K562 (cell line): Measurements from ENCODE around the gene BCL2A1. TPM values are rescaled to one million over a fixed set of nuclear protein-coding genes. Genes with fewer than 3 reads are reported as not detected.

Experiments used
- ELF4 ChIP-seq: fragments of 450-650 bp; formaldehyde crosslinking; IDR thresholded peaks from 2 replicates; pipeline ENCODE4 v1.4.0; 2022; ENCODE audit warnings: missing genetic modification characterization
- FOXO4 ChIP-seq: fragments of 450-650 bp; formaldehyde crosslinking; IDR thresholded peaks from 2 replicates; pipeline ENCODE4 v1.4.0; 2020; ENCODE audit warnings: mild to moderate bottlenecking, moderate library complexity
- HEY1 ChIP-seq: fragments of 250-450 bp; sonication (Bioruptor Pico); IDR thresholded peaks from 2 replicates; pipeline ENCODE4 v1.5.0; 2020; ENCODE audit warnings: mild to moderate bottlenecking, moderate library complexity, borderline replicate concordance
- MTA2 ChIP-seq: fragments of 450-650 bp; IDR thresholded peaks from 2 replicates; pipeline ENCODE4 v1.6.1; 2016; ENCODE audit warnings: low read depth
- PCBP2 ChIP-seq: fragments of 200-400 bp; formaldehyde crosslinking; IDR thresholded peaks from 2 replicates; pipeline ENCODE4 v1.6.1; 2018; ENCODE audit warnings: low read length, low read depth, mild to moderate bottlenecking, moderate library complexity; ENCODE audit not compliant: poor library complexity, severe bottlenecking
- PHB2 ChIP-seq: fragments of 450-650 bp; IDR thresholded peaks from 2 replicates; pipeline ENCODE4 v1.6.1; 2017; ENCODE audit warnings: low read depth
- SREBF1 ChIP-seq: fragments of 150-350 bp; IDR thresholded peaks from 2 replicates; pipeline ENCODE4 v1.6.1; 2014; ENCODE audit warnings: antibody characterized with exemption, low read depth, low read length, borderline replicate concordance
- SRSF9 ChIP-seq: fragments of 200-400 bp; formaldehyde crosslinking; IDR thresholded peaks from 2 replicates; pipeline ENCODE4 v1.6.1; 2017; ENCODE audit warnings: low read depth, low read length, borderline replicate concordance
- ZBTB1 ChIP-seq: sonication (generic); formaldehyde crosslinking; IDR thresholded peaks from 2 replicates; pipeline ENCODE4 v1.8.1; 2023; ENCODE audit warnings: missing genetic modification reagents, low read depth, mild to moderate bottlenecking, borderline replicate concordance
- ZNF12 ChIP-seq: sonication (generic); formaldehyde crosslinking; IDR thresholded peaks from 2 replicates; pipeline ENCODE4 v1.4.0; 2020; ENCODE audit warnings: mild to moderate bottlenecking, missing genetic modification reagents
- ZNF263 ChIP-seq: sonication (generic); formaldehyde crosslinking; IDR thresholded peaks from 2 replicates; pipeline ENCODE4 v1.8.0; 2022; ENCODE audit warnings: mild to moderate bottlenecking, missing genetic modification reagents, borderline replicate concordance
- ZNF3 ChIP-seq: fragments of 250-450 bp; sonication (Bioruptor Pico); IDR thresholded peaks from 2 replicates; pipeline ENCODE4 v1.5.0; 2021; ENCODE audit warnings: mild to moderate bottlenecking, moderate library complexity
- ZNF316 ChIP-seq: fragments of 450-650 bp; IDR thresholded peaks from 2 replicates; pipeline ENCODE4 v1.6.1; 2016
- ZNF507 ChIP-seq: conservative IDR thresholded peaks from 2 replicates; pipeline ENCODE4 v1.6.1; 2017; ENCODE audit warnings: missing genetic modification characterization, missing compliant biosample characterization
- ZNF77 ChIP-seq: fragments of 250-450 bp; sonication (Bioruptor Pico); IDR thresholded peaks from 2 replicates; pipeline ENCODE4 v1.5.0; 2020
- polyA plus RNA-seq, 8 experiments: library from polyadenylated mRNA; depleted of rRNA in 4 of 8; stranded (reverse) in 5 of 8; unstranded in 3 of 8; fragments of >200 nt; fragmentation: Nextera tagmentation in 2 of 8; fragmentation: Illumina TruSeq in 1 of 8; extraction: Ambion mirVana in 2 of 8; extraction: Trizol in 1 of 8; gene quantifications; 2 replicates each; pipeline versions ENCODE4 v1.2.1 to v1.2.3, GENCODE V29; 2011 to 2014; ENCODE audit warnings: inconsistent platforms in 1 of 8, missing spikeins in 1 of 8
- total RNA-seq, 7 experiments: library from RNA; depleted of rRNA in 6 of 7; stranded (reverse); fragments of >200 nt in 6 of 7; fragmentation: Illumina TruSeq in 2 of 7; extraction: Trizol in 2 of 7; gene quantifications; 2 replicates each; pipeline versions ENCODE4 v1.2.1 to v1.2.3, GENCODE V29; 2011 to 2021; ENCODE audit warnings: low replicate concordance in 1 of 7
- TF ChIP-seq, protein P1 (sequence below): fragments of 200-800 bp; sonication (Bioruptor generic); IDR thresholded peaks from 2 replicates; pipeline ENCODE4 v1.6.1; 2016; ENCODE audit warnings: missing genetic modification characterization, missing compliant biosample characterization
- TF ChIP-seq, protein P2 (sequence below): fragments of 450-650 bp; IDR thresholded peaks from 2 replicates; pipeline ENCODE4 v1.6.1; 2016
- TF ChIP-seq, protein P3 (sequence below), 2 experiments: fragments of 450-650 bp in 1 of 2; sonication (generic) in 1 of 2; formaldehyde crosslinking in 1 of 2; IDR thresholded peaks in 1 of 2; conservative IDR thresholded peaks in 1 of 2; 2 replicates each; pipeline versions ENCODE4 v1.6.1 to v1.8.1; 2016 to 2023; ENCODE audit warnings: mild to moderate bottlenecking in 2 of 2, moderate library complexity in 2 of 2, inconsistent platforms in 1 of 2, missing genetic modification reagents in 1 of 2

Gene BCL2A1
- total and polyA plus RNA-seq, 9 of the 15 experiments (the other 6 are each of a cell fraction or from before 2014, with no cell fraction given) = 0.11 to 1.2 (median 0.25) TPM; not detected in 4

GRCh38 chr15:79970624-79971434, at the start of gene BCL2A1 (continued):
- TF ChIP-seq, protein P1, sequence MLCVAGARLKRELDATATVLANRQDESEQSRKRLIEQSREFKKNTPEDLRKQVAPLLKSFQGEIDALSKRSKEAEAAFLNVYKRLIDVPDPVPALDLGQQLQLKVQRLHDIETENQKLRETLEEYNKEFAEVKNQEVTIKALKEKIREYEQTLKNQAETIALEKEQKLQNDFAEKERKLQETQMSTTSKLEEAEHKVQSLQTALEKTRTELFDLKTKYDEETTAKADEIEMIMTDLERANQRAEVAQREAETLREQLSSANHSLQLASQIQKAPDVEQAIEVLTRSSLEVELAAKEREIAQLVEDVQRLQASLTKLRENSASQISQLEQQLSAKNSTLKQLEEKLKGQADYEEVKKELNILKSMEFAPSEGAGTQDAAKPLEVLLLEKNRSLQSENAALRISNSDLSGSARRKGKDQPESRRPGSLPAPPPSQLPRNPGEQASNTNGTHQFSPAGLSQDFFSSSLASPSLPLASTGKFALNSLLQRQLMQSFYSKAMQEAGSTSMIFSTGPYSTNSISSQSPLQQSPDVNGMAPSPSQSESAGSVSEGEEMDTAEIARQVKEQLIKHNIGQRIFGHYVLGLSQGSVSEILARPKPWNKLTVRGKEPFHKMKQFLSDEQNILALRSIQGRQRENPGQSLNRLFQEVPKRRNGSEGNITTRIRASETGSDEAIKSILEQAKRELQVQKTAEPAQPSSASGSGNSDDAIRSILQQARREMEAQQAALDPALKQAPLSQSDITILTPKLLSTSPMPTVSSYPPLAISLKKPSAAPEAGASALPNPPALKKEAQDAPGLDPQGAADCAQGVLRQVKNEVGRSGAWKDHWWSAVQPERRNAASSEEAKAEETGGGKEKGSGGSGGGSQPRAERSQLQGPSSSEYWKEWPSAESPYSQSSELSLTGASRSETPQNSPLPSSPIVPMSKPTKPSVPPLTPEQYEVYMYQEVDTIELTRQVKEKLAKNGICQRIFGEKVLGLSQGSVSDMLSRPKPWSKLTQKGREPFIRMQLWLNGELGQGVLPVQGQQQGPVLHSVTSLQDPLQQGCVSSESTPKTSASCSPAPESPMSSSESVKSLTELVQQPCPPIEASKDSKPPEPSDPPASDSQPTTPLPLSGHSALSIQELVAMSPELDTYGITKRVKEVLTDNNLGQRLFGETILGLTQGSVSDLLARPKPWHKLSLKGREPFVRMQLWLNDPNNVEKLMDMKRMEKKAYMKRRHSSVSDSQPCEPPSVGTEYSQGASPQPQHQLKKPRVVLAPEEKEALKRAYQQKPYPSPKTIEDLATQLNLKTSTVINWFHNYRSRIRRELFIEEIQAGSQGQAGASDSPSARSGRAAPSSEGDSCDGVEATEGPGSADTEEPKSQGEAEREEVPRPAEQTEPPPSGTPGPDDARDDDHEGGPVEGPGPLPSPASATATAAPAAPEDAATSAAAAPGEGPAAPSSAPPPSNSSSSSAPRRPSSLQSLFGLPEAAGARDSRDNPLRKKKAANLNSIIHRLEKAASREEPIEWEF (CRISPR knock-in tag) = no peak
- TF ChIP-seq PCBP2 (no peak), FOXO4 (CRISPR knock-in tag) (no peak), SRSF9 (no peak), HEY1 (CRISPR knock-in tag) (no peak), ZNF77 (no peak), ZBTB1 (CRISPR knock-in tag) (no peak), SREBF1 (no peak), ELF4 (CRISPR knock-in tag) (no peak), ZNF263 (CRISPR knock-in tag) (no peak), PHB2 (no peak), ZNF12 (CRISPR knock-in tag) (no peak), ZNF316 (no peak), MTA2 (no peak), ZNF3 (CRISPR knock-in tag) (no peak), ZNF507 (no peak)
- TF ChIP-seq, protein P2, sequence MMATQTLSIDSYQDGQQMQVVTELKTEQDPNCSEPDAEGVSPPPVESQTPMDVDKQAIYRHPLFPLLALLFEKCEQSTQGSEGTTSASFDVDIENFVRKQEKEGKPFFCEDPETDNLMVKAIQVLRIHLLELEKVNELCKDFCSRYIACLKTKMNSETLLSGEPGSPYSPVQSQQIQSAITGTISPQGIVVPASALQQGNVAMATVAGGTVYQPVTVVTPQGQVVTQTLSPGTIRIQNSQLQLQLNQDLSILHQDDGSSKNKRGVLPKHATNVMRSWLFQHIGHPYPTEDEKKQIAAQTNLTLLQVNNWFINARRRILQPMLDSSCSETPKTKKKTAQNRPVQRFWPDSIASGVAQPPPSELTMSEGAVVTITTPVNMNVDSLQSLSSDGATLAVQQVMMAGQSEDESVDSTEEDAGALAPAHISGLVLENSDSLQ = no peak
- TF ChIP-seq, protein P3, sequence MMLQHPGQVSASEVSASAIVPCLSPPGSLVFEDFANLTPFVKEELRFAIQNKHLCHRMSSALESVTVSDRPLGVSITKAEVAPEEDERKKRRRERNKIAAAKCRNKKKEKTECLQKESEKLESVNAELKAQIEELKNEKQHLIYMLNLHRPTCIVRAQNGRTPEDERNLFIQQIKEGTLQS (IDR thresholded peaks at IDR 0.05) = 0 out of 2 replicates have a peak, but pooled peaks have one; percentile 15
- TF ChIP-seq, protein P3 (CRISPR knock-in tag; conservative IDR thresholded peaks at IDR 0.05) = no peak
